ENCODE measurements around the gene NCOA5. TPM values are rescaled to one million over a fixed set of nuclear protein-coding genes. Genes with fewer than 3 reads are reported as not detected.

NCOA5 gene
- polyA plus RNA-seq, 1 donor from 2014 or later: 30.1 TPM

GRCh38 chr20:46022411-46023147, 67.2 kb downstream of the NCOA5 start:
- peak overlapping the region in 2 of 4 donors; percentile 89 to 92 for H3K4me3 Mint-ChIP-seq
- H3K27ac Mint-ChIP-seq: peak overlapping the region in 1 of 3 donors; percentile 46
- H3K9me3 Mint-ChIP-seq: no peaks in the 10 kb centered on the region
- H3K4me1 Mint-ChIP-seq: peaks cover 8 to 11% (median 11%) of the 10 kb centered on the region in 3 donors
- no peaks in the 10 kb centered on the region for H3K36me3 Mint-ChIP-seq
- peaks cover 40% of the 10 kb centered on the region for H3K27me3 Mint-ChIP-seq

GRCh38 chr20:46021361-46022359, 68.1 kb downstream of the NCOA5 start:
- peak overlapping the region in 2 of 3 donors; percentile 8 to 80 for H3K27ac Mint-ChIP-seq
- no peaks in the 10 kb centered on the region for H3K36me3 Mint-ChIP-seq
- H3K4me3 Mint-ChIP-seq: peak overlapping the region; percentile 36 to 92 (median 74)
- H3K4me1 Mint-ChIP-seq: peaks cover 8 to 11% (median 11%) of the 10 kb centered on the region in 3 donors
- H3K27me3 Mint-ChIP-seq: peaks cover 36% of the 10 kb centered on the region
- H3K9me3 Mint-ChIP-seq: no peaks in the 10 kb centered on the region

GRCh38 chr20:46020555-46020954, 69.2 kb downstream of the NCOA5 start:
- peak overlapping the region in 3 of 4 donors; percentile 6 to 91 (median 36) for H3K4me3 Mint-ChIP-seq
- H3K4me1 Mint-ChIP-seq: peaks cover 8 to 11% (median 11%) of the 10 kb centered on the region in 3 donors
- peaks cover 34% of the 10 kb centered on the region for H3K27me3 Mint-ChIP-seq
- H3K9me3 Mint-ChIP-seq: no peaks in the 10 kb centered on the region
- peak overlapping the region in 1 of 3 donors; percentile 8 for H3K27ac Mint-ChIP-seq
- H3K36me3 Mint-ChIP-seq: no peaks in the 10 kb centered on the region

- H3K9me3 Mint-ChIP-seq: no peaks in the 10 kb centered on the region
- H3K4me3 Mint-ChIP-seq: no peak overlapping the region
- peaks cover 25% of the 10 kb centered on the region for H3K27me3 Mint-ChIP-seq
- no peak overlapping the region for H3K27ac Mint-ChIP-seq
- H3K4me1 Mint-ChIP-seq: peaks cover 12 to 22% (median 18%) of the 10 kb centered on the region in 3 donors
- no peaks in the 10 kb centered on the region for H3K36me3 Mint-ChIP-seq
Measured at GRCh38 chr20:46018611-46019010, 71.2 kb downstream of the NCOA5 start.

GRCh38 chr20:46018112-46018511, 71.7 kb downstream of the NCOA5 start:
- H3K27me3 Mint-ChIP-seq: peaks cover 21% of the 10 kb centered on the region
- no peaks in the 10 kb centered on the region for H3K36me3 Mint-ChIP-seq
- H3K27ac Mint-ChIP-seq: no peak overlapping the region

GRCh38 chr20:46017272-46017671, 72.5 kb downstream of the NCOA5 start:
- Mint-ChIP-seq H3K27me3 (peaks cover 26% of the 10 kb centered on the region), H3K4me1 (peaks cover 12 to 22% (median 17%) of the 10 kb centered on the region in 3 donors), H3K27ac (no peak overlapping the region), H3K36me3 (no peaks in the 10 kb centered on the region), H3K4me3 (peak overlapping the region in 1 of 4 donors; percentile 5), H3K9me3 (peaks cover 0 to 4% (median 0%) of the 10 kb centered on the region in 3 donors)

More at GRCh38 chr20:46018112-46018511, 71.7 kb downstream of the NCOA5 start:
- no peak overlapping the region for H3K4me3 Mint-ChIP-seq
- H3K4me1 Mint-ChIP-seq: peaks cover 11 to 22% (median 18%) of the 10 kb centered on the region in 3 donors
- no peaks in the 10 kb centered on the region for H3K9me3 Mint-ChIP-seq

- Mint-ChIP-seq H3K4me3 (peak overlapping the region; percentile 43 to 87 (median 74)), H3K36me3 (no peaks in the 10 kb centered on the region), H3K27ac (peak overlapping the region in 2 of 3 donors; percentile 71 to 88), H3K4me1 (peaks cover 14 to 23% (median 23%) of the 10 kb centered on the region in 3 donors), H3K27me3 (peaks cover 39% of the 10 kb centered on the region), H3K9me3 (peaks cover 0 to 8% (median 0%) of the 10 kb centered on the region in 3 donors)
Measured at GRCh38 chr20:46014517-46015396, 75.0 kb downstream of the NCOA5 start.

- Mint-ChIP-seq H3K4me3 (peak overlapping the region; percentile 43 to 87 (median 74)), H3K9me3 (peaks cover 0 to 8% (median 0%) of the 10 kb centered on the region in 3 donors), H3K4me1 (peaks cover 21 to 26% (median 25%) of the 10 kb centered on the region in 3 donors), H3K27me3 (peaks cover 47% of the 10 kb centered on the region), H3K27ac (peak overlapping the region; percentile 31 to 88 (median 71)), H3K36me3 (no peaks in the 10 kb centered on the region)
Measured at GRCh38 chr20:46013829-46014516, 75.8 kb downstream of the NCOA5 start.

- Mint-ChIP-seq H3K27me3 (peaks cover 52% of the 10 kb centered on the region), H3K4me3 (peak overlapping the region in 2 of 4 donors; percentile 16 to 33)
Measured at GRCh38 chr20:46013322-46013828, 76.4 kb downstream of the NCOA5 start.

GRCh38 chr20:46012921-46013320, 76.8 kb downstream of the NCOA5 start:
- peak overlapping the region in 2 of 4 donors; percentile 50 to 69 for H3K4me3 Mint-ChIP-seq
- peaks cover 23 to 30% (median 30%) of the 10 kb centered on the region in 3 donors for H3K4me1 Mint-ChIP-seq
- no peaks in the 10 kb centered on the region for H3K36me3 Mint-ChIP-seq
- H3K27ac Mint-ChIP-seq: peak overlapping the region; percentile 80 to 88 (median 88)
- H3K9me3 Mint-ChIP-seq: peaks cover 0 to 8% (median 0%) of the 10 kb centered on the region in 3 donors
- H3K27me3 Mint-ChIP-seq: peaks cover 57% of the 10 kb centered on the region

More at GRCh38 chr20:46013322-46013828, 76.4 kb downstream of the NCOA5 start:
- no peaks in the 10 kb centered on the region for H3K36me3 Mint-ChIP-seq
- H3K4me1 Mint-ChIP-seq: peaks cover 21 to 26% (median 25%) of the 10 kb centered on the region in 3 donors
- peaks cover 0 to 8% (median 0%) of the 10 kb centered on the region in 3 donors for H3K9me3 Mint-ChIP-seq
- peak overlapping the region; percentile 80 to 88 (median 88) for H3K27ac Mint-ChIP-seq

- peaks cover 29 to 34% (median 34%) of the 10 kb centered on the region in 3 donors for H3K4me1 Mint-ChIP-seq
- peaks cover 62% of the 10 kb centered on the region for H3K27me3 Mint-ChIP-seq
- H3K4me3 Mint-ChIP-seq: peak overlapping the region in 2 of 4 donors; percentile 78 to 84
- peak overlapping the region in 2 of 3 donors; percentile 83 to 96 for H3K27ac Mint-ChIP-seq
- peaks cover 0 to 8% (median 0%) of the 10 kb centered on the region in 3 donors for H3K9me3 Mint-ChIP-seq
- no peaks in the 10 kb centered on the region for H3K36me3 Mint-ChIP-seq
Measured at GRCh38 chr20:46011631-46012482, 77.9 kb downstream of the NCOA5 start.
